DND-41 (cell line): ENCODE results near the gene DCC.

Experiments
- CTCF ChIP-seq: IDR thresholded peaks from 2 replicates; pipeline ENCODE4 v1.5.1; 2012; ENCODE audit warnings: borderline replicate concordance, low read length, moderate library complexity, mild to moderate bottlenecking; ENCODE audit not compliant: poor library complexity, severe bottlenecking; ENCODE audit errors: extremely low read depth
- EZH2 ChIP-seq: IDR thresholded peaks from 3 replicates; pipeline ENCODE4 v1.6.1; 2012; ENCODE audit warnings: borderline replicate concordance, low read depth, mild to moderate bottlenecking, moderate library complexity, low read length, inconsistent platforms; ENCODE audit not compliant: severe bottlenecking

- TF ChIP-seq CTCF (no peak), EZH2 (no peak)
These were observed 914.3 kb downstream of the DCC start for GRCh38 chr18:53254265-53254664.
